H1 (cell line): ENCODE data around the gene PDZD2. TPM values are rescaled to one million over a fixed set of nuclear protein-coding genes. Genes with fewer than 3 reads are reported as not detected.

Source experiments
- CTCF ChIA-PET: fragments of 300-600 bp; sonication (Branson Sonifier 250); formaldehyde crosslinking; loops from one replicate; lab custom pipeline; 2021; ENCODE audit not compliant: partially characterized antibody; lab: Charles Lee
- POLR2A ChIA-PET: fragments of 300-600 bp; sonication (Branson Sonifier 250); formaldehyde crosslinking; loops from one replicate; lab custom pipeline; 2021; ENCODE audit warnings: inconsistent platforms; ENCODE audit not compliant: partially characterized antibody; lab: Charles Lee
- DNase-seq, 2 experiments: peaks; one replicate each; pipeline versions ENCODE4 v3.0.0 to v3.0.0-alpha.2; 2010 to 2022; ENCODE audit warnings: low spot score in 2 of 2, low read depth in 1 of 2, mixed read lengths in 1 of 2
- FAIRE-seq: peaks from 2 replicates; lab custom pipeline; 2011; peaks lifted over from hg19 to GRCh38; lab: Jason Lieb, UNC
- H2AFZ ChIP-seq: 2 replicates; pipeline ENCODE4 v1.8.1; 2012; ENCODE audit warnings: low read length, inconsistent platforms
- H2AK5ac ChIP-seq: 2 replicates; pipeline ENCODE4 v1.6.1; 2013; ENCODE audit warnings: low read depth, low read length
- H2BK120ac ChIP-seq: replicated peaks from 2 replicates; pipeline ENCODE3; 2013; ENCODE audit warnings: low read depth, low read length, inconsistent platforms
- H2BK12ac ChIP-seq: 2 replicates; pipeline ENCODE4 v1.6.1; 2013; ENCODE audit warnings: low read depth, low read length
- H2BK15ac ChIP-seq: 2 replicates; pipeline ENCODE4 v1.6.1; 2013; ENCODE audit warnings: low read length
- H2BK20ac ChIP-seq: 2 replicates; pipeline ENCODE4 v1.6.1; 2013; ENCODE audit warnings: low read length
- H2BK5ac ChIP-seq: 2 replicates; pipeline ENCODE4 v1.6.1; 2013; ENCODE audit warnings: low read depth, low read length
- H3K14ac ChIP-seq: 2 replicates; pipeline ENCODE4 v1.6.1; 2013; ENCODE audit warnings: inconsistent platforms; ENCODE audit not compliant: insufficient read length
- H3K18ac ChIP-seq: 2 replicates; pipeline ENCODE4 v1.6.1; 2013; ENCODE audit warnings: low read length; ENCODE audit errors: extremely low read depth
- H3K23ac ChIP-seq: 2 replicates; pipeline ENCODE4 v1.6.1; 2013; ENCODE audit warnings: inconsistent platforms; ENCODE audit not compliant: insufficient read length
- H3K23me2 ChIP-seq: 2 replicates; pipeline ENCODE4 v1.6.1; 2013; ENCODE audit warnings: low read depth, low read length
- H3K27ac ChIP-seq: 2 replicates; pipeline ENCODE4 v1.6.1; 2011; ENCODE audit warnings: low read depth, low read length, inconsistent platforms
- H3K27me3 ChIP-seq, 4 experiments: replicated peaks in 1 of 4; 1 replicate in 1 of 4; 2 replicates in 3 of 4; pipeline versions ENCODE4 v1.6.1 to v1.8.1; 2011 to 2013; ENCODE audit warnings: low read length in 3 of 4, mild to moderate bottlenecking in 3 of 4, inconsistent platforms in 2 of 4, mixed read lengths in 2 of 4, moderate library complexity in 1 of 4; ENCODE audit not compliant: control insufficient read depth in 3 of 4, insufficient read depth in 3 of 4; ENCODE audit errors: extremely low read depth in 1 of 4
- H3K36me3 ChIP-seq, 4 experiments: 2 replicates each; pipeline versions ENCODE4 v1.6.1 to v1.8.1; 2011 to 2013; ENCODE audit warnings: mild to moderate bottlenecking in 4 of 4, low read length in 3 of 4, moderate library complexity in 2 of 4, control low read depth in 1 of 4, inconsistent platforms in 1 of 4; ENCODE audit not compliant: insufficient read depth in 4 of 4, control insufficient read depth in 2 of 4
- H3K4ac ChIP-seq: replicated peaks from 2 replicates; pipeline ENCODE3; 2013; ENCODE audit warnings: low read length, low read depth, mixed read lengths, inconsistent platforms; ENCODE audit not compliant: insufficient read length
- H3K4me1 ChIP-seq, 4 experiments: replicated peaks in 1 of 4; 1 replicate in 1 of 4; 2 replicates in 3 of 4; pipeline versions ENCODE4 v1.6.1 to v1.8.1; 2011 to 2013; ENCODE audit warnings: low read length in 3 of 4, inconsistent platforms in 2 of 4, mixed read lengths in 1 of 4; ENCODE audit not compliant: insufficient read depth in 4 of 4, control insufficient read depth in 3 of 4
- H3K4me2 ChIP-seq, 2 experiments: 2 replicates each; pipeline versions ENCODE4 v1.6.1 to v1.8.1; 2011 to 2013; ENCODE audit warnings: low read depth in 2 of 2, low read length in 2 of 2, control low read depth in 1 of 2, inconsistent platforms in 1 of 2, mild to moderate bottlenecking in 1 of 2; ENCODE audit not compliant: insufficient read depth in 1 of 2
- H3K4me3 ChIP-seq, 4 experiments: fragments of 200-600, 300-600 bp in 1 of 4; sonication (generic), shearing (Covaris generic), sonication (Bioruptor Twin) in 1 of 4; 2 replicates each; pipeline versions ENCODE4 v1.5.1 to v1.8.1; 2011 to 2016; ENCODE audit warnings: low read length in 4 of 4, low read depth in 3 of 4, control low read depth in 2 of 4, inconsistent platforms in 2 of 4, mild to moderate bottlenecking in 2 of 4, mixed read lengths in 1 of 4, moderate library complexity in 1 of 4; ENCODE audit not compliant: insufficient read depth in 2 of 4; ENCODE audit errors: extremely low read depth in 1 of 4
- H3K56ac ChIP-seq: replicated peaks from 2 replicates; pipeline ENCODE3; 2013; ENCODE audit warnings: low read depth, mild to moderate bottlenecking, mixed read lengths, low read length, inconsistent platforms; ENCODE audit not compliant: insufficient read length
- H3K79me1 ChIP-seq: 2 replicates; pipeline ENCODE4 v1.6.1; 2013; ENCODE audit warnings: low read depth, low read length, control low read depth
- H3K79me2 ChIP-seq, 2 experiments: 2 replicates each; pipeline versions ENCODE4 v1.6.1 to v1.8.1; 2012 to 2013; ENCODE audit warnings: low read length in 2 of 2, mild to moderate bottlenecking in 2 of 2, inconsistent platforms in 1 of 2; ENCODE audit not compliant: insufficient read depth in 2 of 2, control insufficient read depth in 1 of 2
- H3K9ac ChIP-seq, 4 experiments: replicated peaks in 1 of 4; 1 replicate in 1 of 4; 2 replicates in 3 of 4; pipeline versions ENCODE4 v1.6.1 to v1.8.1; 2011 to 2013; ENCODE audit warnings: low read depth in 3 of 4, low read length in 3 of 4, control low read depth in 2 of 4, mild to moderate bottlenecking in 2 of 4, moderate library complexity in 2 of 4, inconsistent platforms in 1 of 4; ENCODE audit errors: extremely low read depth in 1 of 4
- H3K9me3 ChIP-seq, 2 experiments: 2 replicates each; pipeline versions ENCODE4 v1.6.1 to v1.8.1; 2012 to 2013; ENCODE audit warnings: mild to moderate bottlenecking in 2 of 2, moderate library complexity in 2 of 2, control low read depth in 1 of 2, inconsistent platforms in 1 of 2, low read depth in 1 of 2, low read length in 1 of 2, mixed read lengths in 1 of 2; ENCODE audit not compliant: insufficient read depth in 2 of 2
- H4K20me1 ChIP-seq, 2 experiments: replicated peaks in 1 of 2; 2 replicates each; pipeline versions ENCODE3 to v1.8.1; 2011 to 2013; ENCODE audit warnings: inconsistent platforms in 2 of 2, low read length in 2 of 2, mild to moderate bottlenecking in 1 of 2; ENCODE audit not compliant: insufficient read depth in 2 of 2, control insufficient read depth in 1 of 2
- H4K5ac ChIP-seq: 2 replicates; pipeline ENCODE4 v1.6.1; 2013; ENCODE audit warnings: low read length, low read depth, mixed read lengths, inconsistent platforms; ENCODE audit not compliant: insufficient read length
- H4K8ac ChIP-seq: 2 replicates; pipeline ENCODE4 v1.8.0; 2013; ENCODE audit warnings: mild to moderate bottlenecking, moderate library complexity, low read length, inconsistent platforms; ENCODE audit not compliant: insufficient read depth; ENCODE audit errors: extremely low read depth
- H4K91ac ChIP-seq: replicated peaks from 2 replicates; pipeline ENCODE3; 2013; ENCODE audit warnings: low read length, mixed read lengths, inconsistent platforms; ENCODE audit not compliant: insufficient read length
- ATF2 ChIP-seq: IDR thresholded peaks from 2 replicates; pipeline ENCODE4 v1.6.1; 2012; ENCODE audit warnings: low read length, inconsistent platforms
- BACH1 ChIP-seq: IDR thresholded peaks from 2 replicates; pipeline ENCODE4 v1.6.1; 2012; ENCODE audit warnings: low read length, improper control_type of control experiment
- CBX5 ChIP-seq: fragments of 300-800, 300-1000 bp; sonication (generic); IDR thresholded peaks from 2 replicates; pipeline ENCODE4 v1.7.1; 2016; ENCODE audit warnings: antibody characterized with exemption, low read length, low read depth
- E2F6 ChIP-seq: IDR thresholded peaks from 2 replicates; pipeline ENCODE4 v1.6.1; 2012; ENCODE audit warnings: inconsistent platforms
- JUND ChIP-seq: IDR thresholded peaks from 2 replicates; pipeline ENCODE4 v1.6.1; 2011; ENCODE audit warnings: mild to moderate bottlenecking, improper control_type of control experiment, low read length
- KDM1A ChIP-seq: fragments of 200-600, 300-600 bp; sonication (generic); IDR thresholded peaks from 2 replicates; pipeline ENCODE4 v1.7.1; 2016; ENCODE audit warnings: mild to moderate bottlenecking, low read length, borderline replicate concordance
- MAFK ChIP-seq: IDR thresholded peaks from 2 replicates; pipeline ENCODE4 v1.6.1; 2012; ENCODE audit warnings: low read depth, mild to moderate bottlenecking, improper control_type of control experiment, low read length
- POLR2A ChIP-seq, 2 experiments: IDR thresholded peaks; 1 replicate in 1 of 2; 2 replicates in 1 of 2; pipeline ENCODE4 v1.6.1; 2011; ENCODE audit warnings: low read depth in 2 of 2, low read length in 2 of 2, mild to moderate bottlenecking in 2 of 2; ENCODE audit errors: control extremely low read depth in 1 of 2
- POLR2AphosphoS5 ChIP-seq: IDR thresholded peaks from 2 replicates; pipeline ENCODE4 v1.6.1; 2011; ENCODE audit warnings: low read depth, low read length
- RFX5 ChIP-seq: IDR thresholded peaks from 2 replicates; pipeline ENCODE4 v1.6.1; 2011; ENCODE audit warnings: low read depth, low read length, improper control_type of control experiment, borderline replicate concordance
- SIN3A ChIP-seq, 2 experiments: IDR thresholded peaks in 1 of 2; conservative IDR thresholded peaks in 1 of 2; 2 replicates each; pipeline ENCODE4 v1.6.1; 2011 to 2012; ENCODE audit warnings: low read length in 2 of 2, improper control_type of control experiment in 1 of 2, low read depth in 1 of 2, mild to moderate bottlenecking in 1 of 2
- SIRT6 ChIP-seq: IDR thresholded peaks from one replicate; pipeline ENCODE4 v1.7.1; 2012; ENCODE audit warnings: low read length, inconsistent platforms
- WGBS, 2 experiments: shearing (Covaris generic) in 1 of 2; methylation state at CpG; one replicate each; pipeline versions ENCODE4 v1.1.6 to v1.1.7; 2013 to 2015; ENCODE audit warnings: low lambda C conversion rate in 2 of 2, mixed read lengths in 2 of 2, inconsistent platforms in 1 of 2, low coverage in 1 of 2, missing lambda C conversion rate in 1 of 2; ENCODE audit not compliant: insufficient replicate concordance in 2 of 2, insufficient coverage in 1 of 2, insufficient read length in 1 of 2; ENCODE audit errors: extremely low coverage in 1 of 2, missing lambda C conversion rate in 1 of 2; 5-methylcytosine and 5-hydroxymethylcytosine counted together
- polyA plus RNA-seq, 7 experiments: library from polyadenylated mRNA; depleted of rRNA in 3 of 7; stranded (reverse) in 5 of 7; unstranded in 2 of 7; fragments of >200 nt in 5 of 7; fragments of 200-250 nt in 2 of 7; gene quantifications; 1 replicate in 5 of 7; 2 replicates in 1 of 7; 4 replicates in 1 of 7; pipeline versions ENCODE4 v1.2.1 to v1.2.3, GENCODE V29; 2011 to 2013; ENCODE audit warnings: missing spikeins in 2 of 7, mixed read lengths in 2 of 7
- total RNA-seq: library from RNA; stranded (reverse); fragmentation: NEBNext Ultra II Directional; extraction: Animal tissue kit (Norgen Biotek cat#: 25700); gene quantifications from 2 replicates; pipeline ENCODE4 v1.2.1, GENCODE V29; 2021

Gene PDZD2
- total and polyA plus RNA-seq, 2 of the 8 experiments (the other 6 are each of a cell fraction or from before 2014, with no cell fraction given): 1.2 to 6.8 TPM

GRCh38 chr5:32127711-32128110 lies 488.8 kb downstream of the PDZD2 start:
- FAIRE-seq: no peak
- Histone ChIP-seq H3K36me3 (peaks cover 6 to 27% (median 11%) of the 10 kb centered on the region in 4 experiments; a peak in 7 of 8 replicates), H2BK5ac (0 out of 2 replicates have a peak overlapping the region, but pooled peaks have one; percentile 46), H3K23ac (no peak overlapping the region), H3K79me1 (peaks cover 3% of the 10 kb centered on the region), H3K9me3 (no peaks in the 10 kb centered on the region), H4K5ac (no peak overlapping the region), H3K9ac (no peak overlapping the region; a peak in 1 of 7 replicates), H3K4me2 (no peak overlapping the region), H2AK5ac (no peak overlapping the region), H2BK12ac (no peak overlapping the region), H3K27ac (no peak overlapping the region), H3K23me2 (no peaks in the 10 kb centered on the region), H2AFZ (no peak overlapping the region), H3K56ac (no peak overlapping the region), H2BK120ac (no peak overlapping the region), H3K4me1 (peaks cover 0 to 5% (median 4%) of the 10 kb centered on the region in 4 experiments; a peak in 5 of 7 replicates), H3K79me2 (peaks cover 0 to 57% of the 10 kb centered on the region in 2 experiments; a peak in 2 of 4 replicates), H2BK15ac (no peak overlapping the region), H3K14ac (no peak overlapping the region), H4K8ac (no peak overlapping the region; the same call in 1 of the 2 replicates), H4K91ac (no peak overlapping the region), H2BK20ac (no peak overlapping the region), H3K18ac (no peak overlapping the region), H3K4ac (no peak overlapping the region), H3K27me3 (no peaks in the 10 kb centered on the region), H3K4me3 (no peak overlapping the region), H4K20me1 (peaks cover 2 to 14% of the 10 kb centered on the region in 2 experiments)
- no peak for DNase-seq
- WGBS, 2 experiments: 70% methylated on average over 3 of the region's 3 CpGs; no CpG with 5 or more reads in 1 of the 2 experiments
- CTCF ChIA-PET: interaction anchor here (0.6 to 1.4 kb wide), 5 partner anchors 9 to 302 kb away, joined by 3 to 4 read pairs (median 3); no protein-coding TSS in a partner anchor
- POLR2A ChIA-PET: interaction anchor here (0.8 to 1.2 kb wide), 2 partner anchors 8 to 13 kb away, joined by 3 to 4 read pairs; no protein-coding TSS in a partner anchor
- no peak for TF ChIP-seq SIRT6
- TF ChIP-seq SIN3A (conservative IDR thresholded peaks at IDR 0.05 in 1 of 2, IDR thresholded peaks at IDR 0.05 in 1 of 2; ENCODE audit: low read depth in 1 of 2, low read length in 2 of 2): no peak
- TF ChIP-seq RFX5: no peak
- TF ChIP-seq ATF2: no peak
- no peak for TF ChIP-seq JUND
- TF ChIP-seq E2F6: no peak
- TF ChIP-seq POLR2AphosphoS5: no peak
- TF ChIP-seq MAFK: no peak
- TF ChIP-seq BACH1: no peak
- no peak for TF ChIP-seq CBX5
- no peak for TF ChIP-seq KDM1A
- no peak for TF ChIP-seq POLR2A (IDR thresholded peaks at IDR 0.05; ENCODE audit: control extremely low read depth in 1 of 2, low read depth in 2 of 2, low read length in 2 of 2)
